Lower leg skin (tissue), 3 donors: Measurements from ENCODE around the gene LCE4A.

Experiments
- CTCF ChIP-seq, 3 donors: fragments of 450-650 bp; IDR thresholded peaks; one replicate each; pipeline ENCODE4 v1.5.1; 2016; ENCODE audit warnings: antibody characterized with exemption in 3 of 3, mild to moderate bottlenecking in 3 of 3, moderate library complexity in 2 of 3
- POLR2A ChIP-seq, 2 donors: fragments of 450-650 bp; IDR thresholded peaks; one replicate each; pipeline ENCODE4 v1.6.1; 2016 to 2017; ENCODE audit warnings: antibody characterized with exemption in 2 of 2, mild to moderate bottlenecking in 1 of 2, moderate library complexity in 1 of 2

GRCh38 chr1:152725261-152725660 lies 17.3 kb downstream of the LCE4A start:
- no peak for TF ChIP-seq CTCF (IDR thresholded peaks at IDR 0.05)
- no peak for TF ChIP-seq POLR2A (IDR thresholded peaks at IDR 0.05)
